ENCODE measurements around the gene PCGF3. TPM values are rescaled to one million over a fixed set of nuclear protein-coding genes. Genes with fewer than 3 reads are reported as not detected.

Gene PCGF3
- total and polyA plus RNA-seq, 9 of the 15 experiments (the other 6 are each of a cell fraction or from before 2014, with no cell fraction given) = 2.6 to 46.1 (median 20.3) TPM

DNA sequence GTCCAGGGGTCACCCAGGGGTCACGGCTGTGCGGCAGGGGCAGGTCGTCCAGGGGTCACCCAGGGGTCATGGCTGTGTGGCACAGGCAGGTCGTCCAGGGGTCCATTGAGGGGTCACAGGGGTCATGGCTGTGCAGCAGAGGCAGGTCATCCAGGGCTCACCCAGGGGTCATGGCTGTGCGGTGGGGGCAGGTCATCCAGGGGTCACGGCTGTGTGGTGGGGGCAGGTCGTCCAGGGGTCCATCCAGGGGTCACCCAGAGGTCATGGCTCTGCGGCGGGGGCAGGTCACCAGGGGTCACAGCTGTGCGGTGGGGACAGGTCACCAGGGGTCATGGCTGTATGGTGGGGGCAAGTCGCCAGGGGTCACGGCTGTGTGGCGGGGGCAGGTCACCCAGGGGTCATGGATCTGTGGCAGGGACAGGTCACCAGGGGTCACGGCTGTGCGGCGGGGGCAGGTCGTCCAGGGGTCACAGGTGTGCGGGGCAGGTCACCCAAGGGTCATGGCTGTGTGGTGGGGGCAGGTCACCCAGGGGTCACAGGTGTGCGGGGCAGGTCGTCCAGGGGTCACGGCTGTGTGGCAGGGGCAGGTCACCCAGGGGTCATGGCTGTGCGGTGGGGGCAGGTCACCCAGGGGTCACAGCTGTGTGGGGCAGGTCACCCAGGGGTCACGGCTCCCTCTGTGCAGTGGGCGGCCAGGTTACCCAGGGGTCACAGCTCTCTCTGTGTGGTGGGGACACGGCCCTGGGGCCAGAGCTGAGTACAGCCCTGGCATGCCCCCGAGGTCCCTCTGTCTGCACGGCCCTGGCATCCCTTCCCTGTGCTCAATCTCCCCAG lies 47.6 kb upstream of the PCGF3 start:
- POLR2A ChIA-PET = interaction anchor here (1.0 kb wide), 1 partner anchor 43 kb away, joined by 3 read pairs; no protein-coding TSS in a partner anchor
- 15% methylated on average over 13 of the region's 27 CpGs for WGBS (ENCODE audit: insufficient coverage, low coverage, missing lambda C conversion rate)
- H2AFZ ChIP-seq (ENCODE audit: low read depth, low read length) = no peak overlapping the region
- H3K36me3 ChIP-seq (ENCODE audit: control insufficient read depth, insufficient read depth, low read length) = no peaks in the 10 kb centered on the region
- no peak overlapping the region for H3K4me2 ChIP-seq (ENCODE audit: insufficient read depth, low read length)
- TF ChIP-seq NUFIP1 (IDR thresholded peaks at IDR 0.05; ENCODE audit: partially characterized antibody) (no peak), NR2C2 (CRISPR knock-in tag; IDR thresholded peaks at IDR 0.05) (no peak), NR2C2 (tag; IDR thresholded peaks at IDR 0.05) (peak; percentile 62)
- no peak for FAIRE-seq
- H3K9me1 ChIP-seq (ENCODE audit: control insufficient read depth, insufficient read depth, low read length) = no peaks in the 10 kb centered on the region
- CTCF ChIA-PET (ENCODE audit: low intra/inter-chr PET ratio) = no interaction called here
- intact Hi-C loops (cut with micrococcal nuclease) (no loop called here), in situ Hi-C loops (cut with MboI) (no loop called here)
- no peaks in the 10 kb centered on the region for H3K79me2 ChIP-seq (ENCODE audit: control insufficient read depth, insufficient read depth, low read length)
- peaks cover 20 to 44% of the 10 kb centered on the region in 2 experiments; a peak in 4 of 5 replicates for H3K27me3 ChIP-seq (ENCODE audit: control insufficient read depth in 2 of 2, insufficient read depth in 2 of 2, low read length in 2 of 2)
- BruUV-seq (replicated peaks) = no TSS peak
- H3K4me3 ChIP-seq = no peak overlapping the region
- no peak overlapping the region for H3K9ac ChIP-seq (ENCODE audit: insufficient read depth in 1 of 2, low read depth in 2 of 2, low read length in 2 of 2)
- H3K9me3 ChIP-seq (replicated peaks; ENCODE audit: control insufficient read depth, insufficient read depth, low read depth, low read length) = peaks cover 3% of the 10 kb centered on the region; the same call in 1 of the 2 replicates
- no peak for ATAC-seq
- peaks cover 0 to 56% of the 10 kb centered on the region in 2 experiments; a peak in 2 of 5 replicates for H3K4me1 ChIP-seq (replicated peaks in 1 of 2; ENCODE audit: control insufficient read depth in 2 of 2, insufficient read depth in 2 of 2, low read length in 2 of 2)
- no peaks in the 10 kb centered on the region for H4K20me1 ChIP-seq (replicated peaks; ENCODE audit: control insufficient read depth, insufficient read depth, low read length)
- H3K27ac ChIP-seq (ENCODE audit: extremely low read depth, low read depth, low read length) = no peak overlapping the region
- no peak for DNase-seq (ENCODE audit: extremely low read depth in 1 of 4, low spot score in 3 of 4)

Data from K562 (cell line).